HG03378 (cell line): ENCODE results near the gene C1GALT1.
"Not testable (repeated sequence)": the region's sequence is repeated elsewhere in the genome, so short reads cannot be mapped to it uniquely, and the experiment has no call there.

Source experiments
- ATAC-seq: cut with Tn5 transposase; IDR thresholded peaks from one replicate; pipeline ENCODE4 v1.9.1; 2021; ENCODE audit warnings: mild to moderate bottlenecking, moderate library complexity; ENCODE audit not compliant: unreplicated experiment

The C1GALT1 gene

GRCh38 chr7:7231865-7232264, 49.5 kb downstream of the C1GALT1 start:
- ATAC-seq: no peak

GRCh38 chr7:7235347-7235746, 53.0 kb downstream of the C1GALT1 start:
- no peak for ATAC-seq

DNA sequence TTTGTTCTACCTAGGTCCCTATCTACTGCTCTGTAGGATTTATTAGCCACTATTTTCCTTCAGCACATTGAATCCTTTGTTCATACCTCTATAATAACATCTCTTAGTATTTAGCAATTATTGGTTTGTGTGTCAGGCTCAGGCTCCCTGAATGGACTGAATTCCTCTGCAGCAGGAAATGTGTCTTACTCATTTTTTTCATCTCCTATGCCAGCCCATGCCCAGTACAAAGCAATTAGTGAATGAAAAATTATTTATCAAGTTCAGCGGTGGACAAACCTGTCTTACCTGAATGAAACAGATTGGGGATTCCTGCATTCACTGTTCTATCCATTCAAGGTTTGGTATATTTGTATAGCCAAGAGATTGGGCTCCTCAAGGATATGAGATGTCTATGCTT, 53.7 kb downstream of the C1GALT1 start:
- ATAC-seq: no peak

GRCh38 chr7:7237201-7237977, 55.0 kb downstream of the C1GALT1 start:
- no peak for ATAC-seq

DNA sequence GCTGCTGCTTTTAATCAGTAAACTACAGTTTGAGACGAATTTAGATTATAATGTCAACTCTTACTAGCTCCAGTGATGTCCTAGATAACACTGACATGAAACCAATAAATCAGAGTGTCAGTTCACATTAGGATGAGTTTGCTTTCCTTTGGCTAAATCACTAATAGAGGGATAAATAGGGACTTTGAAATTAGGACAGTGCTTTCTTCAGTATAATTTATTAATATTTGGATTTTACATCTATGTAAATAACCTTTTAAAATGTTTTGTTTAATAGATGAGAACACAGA, 55.6 kb downstream of the C1GALT1 start:
- ATAC-seq: no peak

DNA sequence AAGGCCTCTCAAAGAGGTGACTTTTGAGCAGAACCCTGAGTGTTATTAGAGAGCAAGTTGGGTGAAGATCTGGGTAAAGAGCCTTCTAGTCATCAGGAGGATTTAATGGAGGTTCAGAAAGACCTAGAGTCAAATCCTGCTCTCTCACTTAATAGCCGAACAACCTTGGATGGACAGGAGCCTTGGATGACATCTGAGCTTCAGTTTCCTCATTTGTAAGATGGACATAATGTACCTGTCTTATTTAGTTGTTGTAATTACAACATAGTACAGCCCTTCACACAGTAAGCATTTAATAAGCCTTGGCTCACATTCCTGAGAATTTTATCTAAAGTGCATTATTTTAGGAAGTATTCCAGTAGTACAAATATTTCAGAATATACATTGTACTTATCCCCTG, 57.0 kb downstream of the C1GALT1 start:
- no peak for ATAC-seq

- no peak for ATAC-seq
These were observed 60.6 kb downstream of the C1GALT1 start for GRCh38 chr7:7242899-7243298.

DNA sequence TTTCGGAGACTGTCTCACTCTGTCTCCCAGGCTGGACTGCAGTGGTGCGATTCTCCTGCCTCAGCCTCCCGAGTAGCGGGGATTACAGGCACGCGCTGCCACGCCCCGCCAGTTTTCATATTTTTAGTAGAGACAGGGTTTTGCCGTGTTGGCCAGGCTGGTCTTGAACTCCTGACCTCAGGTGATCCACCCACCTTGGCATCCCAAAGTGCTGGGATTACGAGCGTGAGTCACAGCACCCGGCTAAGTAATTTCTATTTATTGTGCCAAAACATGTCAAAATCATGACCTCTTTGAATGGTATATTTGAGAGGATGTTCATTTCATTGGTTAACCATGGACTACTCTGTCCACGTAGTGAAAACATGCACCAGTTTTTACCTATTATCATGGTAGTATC, 62.9 kb downstream of the C1GALT1 start:
- ATAC-seq: not testable (repeated sequence)

GRCh38 chr7:7246223-7246622, 63.9 kb downstream of the C1GALT1 start:
- ATAC-seq: no peak

- no peak for ATAC-seq
These were observed 65.3 kb downstream of the C1GALT1 start for GRCh38 chr7:7247658-7248057.

DNA sequence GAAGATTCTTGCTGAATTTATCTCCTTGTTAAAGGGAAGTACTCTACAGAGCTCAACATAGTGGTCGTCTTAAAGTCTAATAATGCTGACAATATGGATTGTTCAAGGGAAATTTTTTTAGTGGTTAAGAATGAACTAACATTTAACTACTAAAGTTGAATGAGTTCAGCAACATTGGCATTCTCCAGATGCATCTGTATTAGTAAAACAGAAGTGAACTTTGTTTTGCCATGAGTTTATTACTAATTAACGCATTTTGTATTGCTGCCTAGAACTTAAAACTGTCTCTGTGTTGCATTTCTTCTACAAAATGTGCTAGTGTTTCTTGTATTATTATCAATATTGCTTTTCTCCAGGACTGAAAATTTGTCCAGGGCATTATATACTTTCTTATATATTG, 67.5 kb downstream of the C1GALT1 start:
- no peak for ATAC-seq

DNA sequence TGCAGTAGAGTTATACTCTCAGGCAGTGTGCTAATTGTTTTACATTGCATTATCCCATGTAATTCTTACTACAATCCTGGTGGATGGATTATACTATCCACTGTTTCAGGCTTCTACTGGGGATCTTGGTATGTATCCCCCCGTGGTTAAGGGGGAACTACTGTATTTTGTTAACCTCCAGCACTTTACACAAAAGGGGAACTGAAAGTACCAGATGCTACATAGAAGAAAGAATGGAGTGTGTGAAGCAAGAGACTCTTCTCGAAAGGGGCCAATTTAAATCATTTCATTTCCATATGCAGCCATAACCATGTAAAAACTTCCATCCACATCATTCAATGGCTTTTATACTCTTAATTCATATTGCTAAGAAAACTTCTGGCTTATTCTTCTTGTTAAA, 69.4 kb downstream of the C1GALT1 start:
- peak; percentile 96 for ATAC-seq

DNA sequence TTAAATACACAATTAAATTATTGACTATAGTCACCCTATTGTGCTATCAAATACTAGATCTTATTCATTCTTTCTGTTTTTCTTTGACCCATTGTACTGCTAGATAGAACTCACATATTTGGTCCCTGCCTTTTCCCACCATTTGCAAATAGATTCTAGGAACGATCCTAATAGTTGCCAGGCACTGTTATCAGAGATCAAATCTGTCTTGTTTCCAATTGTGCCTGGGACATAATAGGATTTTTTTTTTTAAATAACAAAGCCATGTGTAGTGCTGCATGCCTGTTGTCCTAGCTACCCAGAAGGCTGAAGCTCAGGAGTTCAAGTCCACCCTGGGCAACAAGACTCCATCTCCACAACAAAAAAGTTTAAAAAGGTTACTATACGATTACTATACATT, 72.0 kb downstream of the C1GALT1 start:
- ATAC-seq: no peak

GRCh38 chr7:7254908-7255307, 72.6 kb downstream of the C1GALT1 start:
- ATAC-seq: no peak

GRCh38 chr7:7256731-7257274, 74.5 kb downstream of the C1GALT1 start:
- ATAC-seq: no peak

GRCh38 chr7:7257899-7258692, 75.8 kb downstream of the C1GALT1 start:
- peak; percentile 90 for ATAC-seq

DNA sequence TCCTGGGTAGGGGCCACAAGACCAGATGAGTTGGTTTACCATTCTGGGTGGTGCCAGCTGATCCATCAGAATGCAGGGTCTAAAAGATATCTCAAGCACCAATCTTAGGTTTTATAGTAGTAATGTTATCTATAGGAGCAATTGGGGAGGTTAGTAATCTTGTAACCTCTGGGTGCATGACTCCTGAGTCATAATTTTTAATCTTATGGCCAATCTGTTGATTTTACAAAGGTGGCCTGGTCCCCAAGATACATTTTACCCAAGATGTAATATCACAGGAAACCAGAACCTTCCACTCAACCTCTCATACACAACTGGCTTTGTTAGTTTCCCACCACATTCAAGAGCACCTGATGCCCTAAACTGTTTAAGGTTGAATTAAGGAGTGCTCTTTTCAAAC, 79.5 kb downstream of the C1GALT1 start:
- no peak for ATAC-seq

GRCh38 chr7:7263297-7264230, 81.2 kb downstream of the C1GALT1 start:
- no peak for ATAC-seq

- ATAC-seq: no peak
These were observed 82.1 kb downstream of the C1GALT1 start for GRCh38 chr7:7264306-7265040.
